HepG2 (cell line): ENCODE measurements around the gene DAGLB. TPM values are rescaled to one million over a fixed set of nuclear protein-coding genes. Genes with fewer than 3 reads are reported as not detected.

Experiments
- ATAC-seq: fragments of 200-7000 bp; cut with Tn5 transposase; 3 replicates; pipeline ENCODE4 v1.9.1; 2020; ENCODE audit warnings: mild to moderate bottlenecking, moderate library complexity
- BruUV-seq: library from RNA; stranded (reverse); fragments of 400-500 nt; replicated peaks from 2 replicates; lab custom pipeline; 2021; lab: Mats Ljungman, UMichigan
- CTCF ChIA-PET: fragments of 300-600 bp; formaldehyde crosslinking; extraction: SDS; loops from one replicate; lab custom pipeline; 2021; ENCODE audit warnings: low total read pairs, inconsistent platforms, low intra/inter-chr PET ratio; lab: Yijun Ruan, JAX
- POLR2A ChIA-PET: fragments of 350-600 bp; sonication (Branson Sonifier 250); formaldehyde crosslinking; loops from one replicate; lab custom pipeline; 2020; ENCODE audit warnings: antibody characterized with exemption, inconsistent platforms; lab: Yijun Ruan, JAX
- DNase-seq: peaks from one replicate; pipeline ENCODE4 v3.0.0-alpha.2; 2015; ENCODE audit warnings: low spot score
- FAIRE-seq: peaks from 3 replicates; lab custom pipeline; 2011; peaks lifted over from hg19 to GRCh38; lab: Jason Lieb, UNC
- H2AFZ ChIP-seq: one replicate; pipeline ENCODE4 v1.6.1; 2011; ENCODE audit warnings: low read length, inconsistent platforms
- H3K27ac ChIP-seq: fragments of 300-600 bp; 3 replicates; pipeline ENCODE4 v1.8.0; 2011; ENCODE audit warnings: mixed run types, mild to moderate bottlenecking, mixed read lengths, low read length, inconsistent platforms; ENCODE audit not compliant: insufficient read depth; ENCODE audit errors: extremely low read length
- H3K27me3 ChIP-seq, 2 experiments: fragments of 200-600 bp in 1 of 2; 2 replicates in 1 of 2; 3 replicates in 1 of 2; pipeline versions ENCODE4 v1.6.0 to v1.8.0; 2011; ENCODE audit warnings: low read length in 2 of 2, mild to moderate bottlenecking in 2 of 2, moderate library complexity in 2 of 2, inconsistent platforms in 1 of 2; ENCODE audit not compliant: insufficient read depth in 2 of 2, control insufficient read depth in 1 of 2
- H3K36me3 ChIP-seq, 2 experiments: fragments of 200-600 bp in 1 of 2; replicated peaks in 1 of 2; 2 replicates in 1 of 2; 3 replicates in 1 of 2; pipeline versions ENCODE4 v1.5.1 to v1.8.0; 2011; ENCODE audit warnings: low read length in 2 of 2, inconsistent platforms in 1 of 2; ENCODE audit not compliant: insufficient read depth in 2 of 2, control insufficient read depth in 1 of 2
- H3K4me1 ChIP-seq: 2 replicates; pipeline ENCODE4 v1.5.1; 2012; ENCODE audit warnings: low read length, inconsistent platforms; ENCODE audit not compliant: insufficient read depth
- H3K4me2 ChIP-seq: 2 replicates; pipeline ENCODE4 v1.6.0; 2011; ENCODE audit warnings: low read depth, low read length, inconsistent platforms
- H3K4me3 ChIP-seq, 3 experiments: fragments of 200-600 bp in 1 of 3; sonication (generic), shearing (Covaris generic) in 1 of 3; replicated peaks in 1 of 3; 2 replicates each; pipeline ENCODE4 v1.5.1; 2011 to 2016; ENCODE audit warnings: low read length in 3 of 3, inconsistent platforms in 2 of 3, low read depth in 2 of 3, mild to moderate bottlenecking in 2 of 3, control low read depth in 1 of 3, mixed read lengths in 1 of 3; ENCODE audit not compliant: insufficient read depth in 1 of 3
- H3K79me2 ChIP-seq: one replicate; pipeline ENCODE4 v1.6.1; 2011; ENCODE audit warnings: low read length, inconsistent platforms; ENCODE audit not compliant: insufficient read depth
- H3K9ac ChIP-seq: 2 replicates; pipeline ENCODE4 v1.6.0; 2011; ENCODE audit warnings: mild to moderate bottlenecking, low read depth, low read length, inconsistent platforms; ENCODE audit not compliant: insufficient read depth
- H3K9me3 ChIP-seq: 2 replicates; pipeline ENCODE4 v1.5.1; 2012; ENCODE audit warnings: mild to moderate bottlenecking, low read length
- H4K20me1 ChIP-seq: 2 replicates; pipeline ENCODE4 v1.6.0; 2011; ENCODE audit warnings: inconsistent platforms, mild to moderate bottlenecking, low read length, moderate library complexity; ENCODE audit not compliant: insufficient read depth
- DR1 ChIP-seq: sonication (generic); formaldehyde crosslinking; IDR thresholded peaks from 2 replicates; pipeline ENCODE4 v1.8.0; 2021; ENCODE audit warnings: mild to moderate bottlenecking, missing genetic modification reagents, inconsistent platforms
- IKZF1 ChIP-seq: fragments of 450-650 bp; IDR thresholded peaks from 2 replicates; pipeline ENCODE4 v1.7.1; 2016
- NFIC ChIP-seq: IDR thresholded peaks from 2 replicates; pipeline ENCODE4 v1.6.1; 2012; ENCODE audit warnings: mild to moderate bottlenecking, low read length, inconsistent platforms
- NONO ChIP-seq, 2 experiments: fragments of 450-650 bp in 1 of 2; sonication (generic) in 1 of 2; formaldehyde crosslinking in 1 of 2; IDR thresholded peaks in 1 of 2; conservative IDR thresholded peaks in 1 of 2; 2 replicates each; pipeline versions ENCODE4 v1.6.1 to v1.8.0; 2017 to 2022; ENCODE audit warnings: mild to moderate bottlenecking in 1 of 2, missing genetic modification reagents in 1 of 2, moderate library complexity in 1 of 2
- POLR2G ChIP-seq: fragments of 200-400 bp; formaldehyde crosslinking; IDR thresholded peaks from 2 replicates; pipeline ENCODE4 v1.6.1; 2018; ENCODE audit warnings: mild to moderate bottlenecking, low read depth, low read length, moderate library complexity
- SNAPC2 ChIP-seq: sonication (generic); formaldehyde crosslinking; IDR thresholded peaks from 2 replicates; pipeline ENCODE4 v1.8.1; 2022; ENCODE audit warnings: mild to moderate bottlenecking, missing genetic modification reagents
- ZNF205 ChIP-seq: IDR thresholded peaks from 2 replicates; pipeline ENCODE4 v1.6.1; 2018; ENCODE audit warnings: missing biosample characterization, missing genetic modification reagents
- ZNF317 ChIP-seq: sonication (generic); formaldehyde crosslinking; IDR thresholded peaks from 2 replicates; pipeline ENCODE4 v1.5.0; 2020; ENCODE audit warnings: mild to moderate bottlenecking, missing genetic modification reagents
- ZNF354B ChIP-seq: sonication (generic); formaldehyde crosslinking; IDR thresholded peaks from 2 replicates; pipeline ENCODE4 v1.8.0; 2022; ENCODE audit warnings: mild to moderate bottlenecking, missing genetic modification reagents
- ZNF460 ChIP-seq: sonication (generic); formaldehyde crosslinking; IDR thresholded peaks from 2 replicates; pipeline ENCODE4 v1.5.1; 2020; ENCODE audit warnings: missing genetic modification reagents, mild to moderate bottlenecking, borderline replicate concordance
- ZNF891 ChIP-seq: sonication (generic); formaldehyde crosslinking; IDR thresholded peaks from 2 replicates; pipeline ENCODE4 v1.5.0; 2020; ENCODE audit warnings: mild to moderate bottlenecking, missing genetic modification reagents
- ZSCAN12 ChIP-seq: sonication (generic); formaldehyde crosslinking; IDR thresholded peaks from 2 replicates; pipeline ENCODE4 v1.9.0; 2021; ENCODE audit warnings: mild to moderate bottlenecking, missing genetic modification reagents
- WGBS: methylation state at CpG from one replicate; pipeline ENCODE4 v1.1.6; 2017; ENCODE audit warnings: low lambda C conversion rate; 5-methylcytosine and 5-hydroxymethylcytosine counted together
- in situ Hi-C: cut with HindIII; loops from 2 replicates; pipeline ENCODE4 v1.10.0; 2017; ENCODE audit warnings: low pct_unique_long_range_greater_than_20kb; ENCODE audit not compliant: extremely low pct_ligation_motif_present
- intact Hi-C: fragments of 100-400 bp; cut with micrococcal nuclease; formaldehyde crosslinking; loops from one replicate; pipeline ENCODE4 v1.10.0; 2022; ENCODE audit not compliant: unreplicated experiment
- polyA plus RNA-seq, 8 experiments: library from polyadenylated mRNA; depleted of rRNA in 3 of 8; stranded (reverse) in 7 of 8; unstranded in 1 of 8; fragments of >200 nt; fragmentation: Illumina TruSeq in 4 of 8; extraction: Trizol in 4 of 8; gene quantifications; 2 replicates each; pipeline versions ENCODE4 v1.2.1 to v1.2.3, GENCODE V29; 2011 to 2016; ENCODE audit warnings: low read depth in 4 of 8, missing spikeins in 1 of 8, mixed read lengths in 1 of 8; ENCODE audit not compliant: insufficient read depth in 1 of 8
- total RNA-seq, 5 experiments: library from RNA; depleted of rRNA; stranded (reverse); fragments of >200 nt; fragmentation: Illumina TruSeq; extraction: Trizol; gene quantifications; 2 replicates each; pipeline ENCODE4 v1.2.3, GENCODE V29; 2016; ENCODE audit warnings: low read depth in 1 of 5
- TF ChIP-seq, protein P1 (sequence below), 2 experiments: sonication (generic) in 1 of 2; formaldehyde crosslinking in 1 of 2; IDR thresholded peaks; 2 replicates each; pipeline versions ENCODE4 v1.6.1 to v1.9.0; 2014 to 2022; ENCODE audit warnings: antibody characterized with exemption in 1 of 2, borderline replicate concordance in 1 of 2, inconsistent platforms in 1 of 2, low read depth in 1 of 2, missing genetic modification reagents in 1 of 2
- TF ChIP-seq, protein P2 (sequence below): sonication (generic); formaldehyde crosslinking; IDR thresholded peaks from 2 replicates; pipeline ENCODE4 v1.8.0; 2023; ENCODE audit warnings: mild to moderate bottlenecking, missing genetic modification reagents
- TF ChIP-seq, protein P3 (sequence below): sonication (generic); formaldehyde crosslinking; IDR thresholded peaks from 2 replicates; pipeline ENCODE4 v1.4.0; 2020; ENCODE audit warnings: missing genetic modification reagents, borderline replicate concordance

DAGLB gene
- total and polyA plus RNA-seq, 2 of the 13 experiments (the other 11 are each of a cell fraction or from before 2014, with no cell fraction given), result 7.9 to 9.8 TPM

DNA sequence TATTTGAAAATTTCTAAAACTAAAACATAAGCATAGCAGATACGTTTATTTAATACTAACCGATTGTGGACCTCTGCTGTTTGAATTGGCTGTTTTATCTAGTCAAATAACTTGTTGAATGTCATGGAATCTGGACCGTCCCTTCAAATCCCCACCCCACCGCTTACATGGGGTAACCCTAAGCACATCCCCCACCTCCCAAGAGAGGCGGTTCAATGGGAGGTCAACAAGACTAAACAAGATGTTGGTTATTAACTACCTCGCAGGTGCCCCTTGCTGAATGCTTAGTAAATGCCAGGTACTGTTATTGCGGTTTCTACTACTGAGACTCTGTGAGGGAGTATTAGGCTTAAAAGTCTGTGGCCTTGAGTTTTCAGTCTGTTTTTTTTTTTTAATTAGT is 70.9 kb downstream of the DAGLB start:
- WGBS, result 2% methylated on average over 7 of the region's 7 CpGs
- H3K36me3 ChIP-seq, result peaks cover 3 to 21% of the 10 kb centered on the region in 2 experiments; a peak in 3 of 5 replicates
- peak overlapping the region; percentile 49 for H3K27ac ChIP-seq
- H3K27me3 ChIP-seq, result no peaks in the 10 kb centered on the region; a peak in 1 of 5 replicates
- DNase-seq, result peak; percentile 90
- H3K4me2 ChIP-seq, result peak overlapping the region; percentile 78
- BruUV-seq, result TSS peak; percentile 50
- H4K20me1 ChIP-seq, result peaks cover 62% of the 10 kb centered on the region
- ChIA-PET CTCF (no interaction called here), POLR2A (interaction anchor here (0.7 to 2.2 kb wide), 2 partner anchors 9 to 10 kb away, joined by 3 to 12 read pairs; no protein-coding TSS in a partner anchor)
- no peak overlapping the region for H2AFZ ChIP-seq
- peak; percentile 97 for FAIRE-seq
- in situ Hi-C loops (no loop called here), intact Hi-C loops (no loop called here)
- ATAC-seq, result peak; percentile 75
- peak overlapping the region; percentile 38 to 87 (median 84) for H3K4me3 ChIP-seq
- H3K9ac ChIP-seq, result peak overlapping the region; percentile 22; the same call in 1 of the 2 replicates
- H3K9me3 ChIP-seq, result no peaks in the 10 kb centered on the region
- peaks cover 55% of the 10 kb centered on the region for H3K4me1 ChIP-seq
- peaks cover 70% of the 10 kb centered on the region for H3K79me2 ChIP-seq
- no peak for TF ChIP-seq DR1 (CRISPR knock-in tag)
- TF ChIP-seq SNAPC2, result no peak
- no peak for TF ChIP-seq NONO (IDR thresholded peaks at IDR 0.05)
- peak; percentile 53; the same call in 1 of the 2 replicates for TF ChIP-seq NONO (CRISPR knock-in tag; conservative IDR thresholded peaks at IDR 0.05)
- TF ChIP-seq, protein P1, sequence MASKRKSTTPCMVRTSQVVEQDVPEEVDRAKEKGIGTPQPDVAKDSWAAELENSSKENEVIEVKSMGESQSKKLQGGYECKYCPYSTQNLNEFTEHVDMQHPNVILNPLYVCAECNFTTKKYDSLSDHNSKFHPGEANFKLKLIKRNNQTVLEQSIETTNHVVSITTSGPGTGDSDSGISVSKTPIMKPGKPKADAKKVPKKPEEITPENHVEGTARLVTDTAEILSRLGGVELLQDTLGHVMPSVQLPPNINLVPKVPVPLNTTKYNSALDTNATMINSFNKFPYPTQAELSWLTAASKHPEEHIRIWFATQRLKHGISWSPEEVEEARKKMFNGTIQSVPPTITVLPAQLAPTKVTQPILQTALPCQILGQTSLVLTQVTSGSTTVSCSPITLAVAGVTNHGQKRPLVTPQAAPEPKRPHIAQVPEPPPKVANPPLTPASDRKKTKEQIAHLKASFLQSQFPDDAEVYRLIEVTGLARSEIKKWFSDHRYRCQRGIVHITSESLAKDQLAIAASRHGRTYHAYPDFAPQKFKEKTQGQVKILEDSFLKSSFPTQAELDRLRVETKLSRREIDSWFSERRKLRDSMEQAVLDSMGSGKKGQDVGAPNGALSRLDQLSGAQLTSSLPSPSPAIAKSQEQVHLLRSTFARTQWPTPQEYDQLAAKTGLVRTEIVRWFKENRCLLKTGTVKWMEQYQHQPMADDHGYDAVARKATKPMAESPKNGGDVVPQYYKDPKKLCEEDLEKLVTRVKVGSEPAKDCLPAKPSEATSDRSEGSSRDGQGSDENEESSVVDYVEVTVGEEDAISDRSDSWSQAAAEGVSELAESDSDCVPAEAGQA (IDR thresholded peaks at IDR 0.05; ENCODE audit: low read depth), result no peak
- TF ChIP-seq, protein P1 (CRISPR knock-in tag; IDR thresholded peaks at IDR 0.05; ENCODE audit: borderline replicate concordance), result no peak
- TF ChIP-seq POLR2G, result no peak
- TF ChIP-seq, protein P2, sequence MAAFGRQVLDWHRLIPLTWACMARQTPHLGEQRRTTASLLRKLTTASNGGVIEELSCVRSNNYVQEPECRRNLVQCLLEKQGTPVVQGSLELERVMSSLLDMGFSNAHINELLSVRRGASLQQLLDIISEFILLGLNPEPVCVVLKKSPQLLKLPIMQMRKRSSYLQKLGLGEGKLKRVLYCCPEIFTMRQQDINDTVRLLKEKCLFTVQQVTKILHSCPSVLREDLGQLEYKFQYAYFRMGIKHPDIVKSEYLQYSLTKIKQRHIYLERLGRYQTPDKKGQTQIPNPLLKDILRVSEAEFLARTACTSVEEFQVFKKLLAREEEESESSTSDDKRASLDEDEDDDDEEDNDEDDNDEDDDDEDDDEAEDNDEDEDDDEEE (CRISPR knock-in tag), result no peak
- TF ChIP-seq IKZF1, result no peak
- TF ChIP-seq, protein P3, sequence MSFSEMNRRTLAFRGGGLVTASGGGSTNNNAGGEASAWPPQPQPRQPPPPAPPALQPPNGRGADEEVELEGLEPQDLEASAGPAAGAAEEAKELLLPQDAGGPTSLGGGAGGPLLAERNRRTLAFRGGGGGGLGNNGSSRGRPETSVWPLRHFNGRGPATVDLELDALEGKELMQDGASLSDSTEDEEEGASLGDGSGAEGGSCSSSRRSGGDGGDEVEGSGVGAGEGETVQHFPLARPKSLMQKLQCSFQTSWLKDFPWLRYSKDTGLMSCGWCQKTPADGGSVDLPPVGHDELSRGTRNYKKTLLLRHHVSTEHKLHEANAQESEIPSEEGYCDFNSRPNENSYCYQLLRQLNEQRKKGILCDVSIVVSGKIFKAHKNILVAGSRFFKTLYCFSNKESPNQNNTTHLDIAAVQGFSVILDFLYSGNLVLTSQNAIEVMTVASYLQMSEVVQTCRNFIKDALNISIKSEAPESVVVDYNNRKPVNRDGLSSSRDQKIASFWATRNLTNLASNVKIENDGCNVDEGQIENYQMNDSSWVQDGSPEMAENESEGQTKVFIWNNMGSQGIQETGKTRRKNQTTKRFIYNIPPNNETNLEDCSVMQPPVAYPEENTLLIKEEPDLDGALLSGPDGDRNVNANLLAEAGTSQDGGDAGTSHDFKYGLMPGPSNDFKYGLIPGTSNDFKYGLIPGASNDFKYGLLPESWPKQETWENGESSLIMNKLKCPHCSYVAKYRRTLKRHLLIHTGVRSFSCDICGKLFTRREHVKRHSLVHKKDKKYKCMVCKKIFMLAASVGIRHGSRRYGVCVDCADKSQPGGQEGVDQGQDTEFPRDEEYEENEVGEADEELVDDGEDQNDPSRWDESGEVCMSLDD, result no peak
- no peak for TF ChIP-seq ZNF891
- no peak for TF ChIP-seq NFIC
- 0 out of 2 replicates have a peak, but pooled peaks have one; percentile 36 for TF ChIP-seq ZNF205 (CRISPR knock-in tag)
- TF ChIP-seq ZSCAN12 (CRISPR knock-in tag), result no peak
- TF ChIP-seq ZNF317 (CRISPR knock-in tag), result no peak
- no peak for TF ChIP-seq ZNF354B (CRISPR knock-in tag)
- no peak for TF ChIP-seq ZNF460 (CRISPR knock-in tag)
